ENCODE results near the gene TCP11.

TCP11 gene

DNA sequence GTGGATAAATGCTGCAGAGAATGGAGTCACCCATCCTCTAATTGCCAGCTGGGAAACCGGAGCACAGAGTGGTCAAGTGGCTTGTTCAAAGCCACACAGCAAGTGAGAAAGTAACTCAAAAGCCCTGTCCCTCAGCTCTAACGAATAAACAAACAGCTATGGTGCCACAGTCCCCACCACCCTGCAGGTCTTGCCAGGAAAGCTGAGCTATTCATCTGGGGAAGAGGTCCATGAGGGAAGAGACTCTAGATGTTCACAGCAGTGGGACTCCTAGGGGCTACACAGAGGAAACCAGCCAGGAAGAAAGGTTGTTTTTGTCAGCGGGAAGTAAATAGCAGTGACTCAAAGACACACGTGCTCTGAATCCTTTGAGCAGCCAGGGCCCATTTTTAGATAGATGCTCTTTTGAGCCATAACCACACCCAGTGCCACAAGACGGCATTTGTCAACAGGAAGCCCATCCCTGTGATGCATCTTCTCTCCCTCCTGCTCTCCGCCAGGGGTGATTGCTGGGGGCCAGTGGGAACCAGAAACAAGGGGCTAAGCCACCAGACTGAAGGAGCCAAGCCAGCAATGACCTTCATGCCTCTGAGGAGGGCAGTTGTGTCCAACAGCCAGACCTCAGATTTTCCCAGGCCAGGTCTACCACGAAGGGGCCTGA lies 32.4 kb upstream of the TCP11 start:
- no peak for DNase-seq (ENCODE audit: extremely low read depth in 1 of 2, low read depth in 1 of 2)

GRCh38 chr6:35173044-35173426 lies 31.9 kb upstream of the TCP11 start:
- DNase-seq (ENCODE audit: extremely low read depth in 1 of 2, low read depth in 1 of 2), result no peak

- no peak for DNase-seq (ENCODE audit: extremely low read depth in 1 of 2, low read depth in 1 of 2)
Observed at GRCh38 chr6:35170891-35171290, 29.8 kb upstream of the TCP11 start.

GRCh38 chr6:35170166-35170565 lies 29.0 kb upstream of the TCP11 start:
- DNase-seq (ENCODE audit: extremely low read depth in 1 of 2, low read depth in 1 of 2), result no peak

GRCh38 chr6:35168461-35168861 lies 27.3 kb upstream of the TCP11 start:
- DNase-seq (ENCODE audit: extremely low read depth in 1 of 2, low read depth in 1 of 2), result no peak

DNA sequence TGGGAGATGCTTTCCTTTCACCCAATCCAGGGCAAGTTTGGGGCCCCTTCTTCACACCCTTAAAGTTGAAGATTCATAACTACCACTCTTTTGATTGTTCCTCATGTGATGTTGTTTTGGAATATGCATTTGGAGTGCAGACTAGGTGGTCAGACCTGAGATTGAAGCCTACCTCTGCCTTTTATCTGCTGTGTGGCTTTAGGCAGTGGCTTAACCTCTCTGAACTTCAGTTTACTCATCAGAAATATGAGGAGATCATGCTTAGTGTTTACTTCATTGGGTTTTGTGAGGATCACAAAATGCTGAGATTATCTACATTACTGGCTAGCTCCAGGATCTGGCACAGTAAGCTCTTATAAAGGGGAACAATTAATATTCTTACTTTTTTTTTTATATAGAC lies 26.4 kb upstream of the TCP11 start:
- DNase-seq (ENCODE audit: extremely low read depth in 1 of 2, low read depth in 1 of 2), result no peak

GRCh38 chr6:35166520-35166919 lies 25.4 kb upstream of the TCP11 start:
- DNase-seq (ENCODE audit: extremely low read depth in 1 of 2, low read depth in 1 of 2), result no peak

DNA sequence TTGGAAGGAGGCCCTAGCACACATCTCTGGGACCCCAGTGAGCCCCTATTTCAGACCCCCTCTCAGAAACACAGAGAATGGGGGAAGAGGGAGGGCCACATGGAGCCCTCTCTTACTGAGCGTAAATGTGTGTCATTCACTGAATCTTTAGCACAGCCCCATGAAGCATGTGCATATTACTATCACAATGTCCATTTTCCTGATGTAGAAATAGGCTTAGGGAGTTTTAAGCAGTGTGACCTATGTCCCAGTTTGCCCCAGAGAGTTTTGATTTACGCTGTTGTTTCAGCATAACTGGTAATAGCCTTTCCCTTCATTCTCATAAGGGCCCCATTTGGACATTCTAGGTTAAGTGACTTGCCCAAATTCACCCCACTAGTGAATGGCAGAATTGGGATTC lies 25.0 kb upstream of the TCP11 start:
- DNase-seq (ENCODE audit: extremely low read depth in 1 of 2, low read depth in 1 of 2), result no peak

- no peak for DNase-seq (ENCODE audit: extremely low read depth in 1 of 2, low read depth in 1 of 2)
Observed at GRCh38 chr6:35165630-35166071, 24.5 kb upstream of the TCP11 start.

DNA sequence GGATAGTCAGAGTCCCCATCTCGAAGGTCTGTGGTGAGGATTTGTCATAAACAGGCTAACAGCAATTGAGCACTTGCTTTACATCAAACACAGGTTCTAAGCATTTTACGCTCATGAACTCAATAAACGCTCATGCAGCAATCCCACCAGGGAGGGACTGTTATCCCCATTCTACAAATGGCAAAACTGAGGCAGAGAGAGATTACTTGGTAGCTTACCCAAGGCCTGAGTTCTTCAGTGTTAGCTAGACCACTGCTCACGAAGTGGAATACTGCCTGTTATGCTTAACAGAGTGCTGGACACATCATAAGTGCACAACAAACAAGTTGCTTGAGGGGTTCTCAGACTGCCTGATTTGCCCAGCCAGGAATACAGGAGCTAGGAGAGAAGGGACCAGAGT lies 23.7 kb upstream of the TCP11 start:
- no peak for DNase-seq (ENCODE audit: extremely low read depth in 1 of 2, low read depth in 1 of 2)

DNA sequence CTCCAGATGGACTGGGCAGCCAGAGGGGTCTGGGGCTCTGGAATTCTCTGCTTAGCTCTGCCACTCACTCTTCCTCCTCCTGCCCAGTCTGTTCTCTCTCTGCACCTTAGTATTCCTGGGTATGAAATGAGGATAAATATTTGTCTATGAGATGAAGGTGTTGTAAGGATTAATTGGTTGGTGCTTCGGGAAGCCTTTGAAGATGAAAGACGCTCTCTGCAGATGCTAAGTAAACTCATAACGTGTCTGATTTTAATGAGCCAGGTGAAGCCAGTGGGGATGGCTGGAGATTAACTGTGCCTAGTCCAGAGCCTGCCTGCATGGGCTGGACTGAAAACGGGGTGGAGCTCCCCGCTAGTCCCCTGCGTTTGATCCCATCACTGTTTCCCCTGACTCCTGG lies 23.1 kb upstream of the TCP11 start:
- DNase-seq (ENCODE audit: extremely low read depth in 1 of 2, low read depth in 1 of 2), result no peak

GRCh38 chr6:35163836-35164235 lies 22.7 kb upstream of the TCP11 start:
- DNase-seq (ENCODE audit: extremely low read depth in 1 of 2, low read depth in 1 of 2), result no peak

DNA sequence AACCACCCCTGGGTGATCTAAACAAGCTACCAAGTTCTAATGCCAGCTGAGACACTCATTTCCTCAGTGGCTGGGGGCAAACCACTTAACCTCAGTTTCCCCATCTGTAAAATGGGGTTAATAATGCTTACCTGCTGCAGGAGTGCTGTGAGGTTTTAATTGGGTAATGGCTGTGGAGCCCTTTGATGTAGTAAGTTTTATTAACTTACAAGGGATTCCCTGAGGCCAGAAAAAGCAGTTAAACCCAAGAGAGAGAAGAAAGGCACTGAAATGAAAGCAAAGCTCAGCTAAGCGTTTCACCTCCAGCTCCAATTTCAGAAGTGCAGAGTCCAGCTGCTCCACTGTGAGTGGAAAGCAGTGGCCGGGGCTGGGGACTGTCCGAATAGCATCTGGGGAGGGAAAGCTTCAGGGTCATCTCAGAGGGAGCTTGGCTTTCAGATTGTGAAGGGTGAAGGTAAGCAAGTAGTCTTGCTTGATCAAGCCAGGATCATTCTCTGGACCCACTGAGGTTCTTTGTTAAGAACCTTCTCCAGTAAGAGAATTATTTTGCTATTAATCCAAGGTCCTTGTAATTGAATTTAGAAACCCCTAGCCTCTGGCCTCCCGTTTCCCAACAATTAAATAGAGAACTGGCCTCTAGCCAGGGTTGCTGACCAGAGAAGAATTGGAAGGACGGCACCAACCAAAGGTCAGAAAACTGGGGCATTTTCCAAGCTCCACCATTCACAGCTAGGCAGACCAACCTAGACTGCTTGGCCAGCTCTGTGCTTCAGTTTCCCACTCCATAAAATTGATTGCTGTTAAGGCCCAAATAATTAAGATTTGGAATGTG lies 20.9 kb upstream of the TCP11 start:
- DNase-seq (ENCODE audit: extremely low read depth in 1 of 2, low read depth in 1 of 2), result no peak

DNA sequence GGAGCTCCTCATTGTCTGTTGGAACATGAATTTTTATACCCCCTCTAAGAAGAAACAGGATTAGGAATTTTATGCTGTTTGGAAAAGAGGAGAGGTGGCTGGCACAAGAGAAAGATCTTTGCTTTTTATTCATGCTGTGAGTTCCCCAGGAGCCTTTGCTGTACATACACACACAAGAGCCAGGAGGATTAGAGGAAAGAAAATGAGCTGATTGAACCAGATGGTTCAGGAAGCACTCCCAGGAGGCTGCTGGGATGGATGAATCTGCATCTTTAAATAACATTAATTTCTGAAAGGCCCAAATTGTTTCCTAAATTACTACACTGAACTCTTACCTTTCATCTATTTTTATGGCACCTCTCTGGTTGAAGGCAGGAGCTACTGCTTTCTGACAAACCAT lies 20.1 kb upstream of the TCP11 start:
- DNase-seq (ENCODE audit: extremely low read depth in 1 of 2, low read depth in 1 of 2), result no peak

DNA sequence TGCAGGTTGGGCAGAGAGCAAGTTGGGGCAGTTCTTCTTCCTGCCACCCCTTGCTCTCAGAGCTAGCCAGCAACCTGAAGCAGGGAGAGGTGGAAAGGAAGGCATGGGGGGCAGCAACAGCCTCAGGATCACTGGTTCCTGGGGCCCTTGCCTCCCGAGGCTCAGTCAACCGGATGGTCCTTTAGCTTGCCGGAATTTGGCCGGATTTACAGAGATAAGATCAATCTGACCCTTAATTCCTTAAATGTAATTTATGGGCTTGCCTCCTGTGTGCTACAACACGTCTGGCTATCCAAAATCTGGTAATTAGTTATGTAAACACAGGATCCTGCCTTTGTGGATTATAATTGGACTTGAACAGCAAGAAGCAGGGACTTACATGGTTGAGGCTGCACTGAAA lies 19.5 kb upstream of the TCP11 start:
- no peak for DNase-seq (ENCODE audit: extremely low read depth in 1 of 2, low read depth in 1 of 2)

GRCh38 chr6:35158520-35158919 lies 17.4 kb upstream of the TCP11 start:
- no peak for DNase-seq (ENCODE audit: extremely low read depth in 1 of 2, low read depth in 1 of 2)

- DNase-seq (ENCODE audit: extremely low read depth in 1 of 2, low read depth in 1 of 2), result no peak
Observed at GRCh38 chr6:35154947-35155346, 13.8 kb upstream of the TCP11 start.

- DNase-seq (ENCODE audit: extremely low read depth in 1 of 2, low read depth in 1 of 2), result no peak
Observed at GRCh38 chr6:35154262-35154661, 13.1 kb upstream of the TCP11 start.

GRCh38 chr6:35152067-35152707 lies 11.0 kb upstream of the TCP11 start:
- no peak for DNase-seq (ENCODE audit: extremely low read depth in 1 of 2, low read depth in 1 of 2)

- no peak for DNase-seq (ENCODE audit: extremely low read depth in 1 of 2, low read depth in 1 of 2)
Observed at GRCh38 chr6:35151466-35151865, 10.3 kb upstream of the TCP11 start.

DNA sequence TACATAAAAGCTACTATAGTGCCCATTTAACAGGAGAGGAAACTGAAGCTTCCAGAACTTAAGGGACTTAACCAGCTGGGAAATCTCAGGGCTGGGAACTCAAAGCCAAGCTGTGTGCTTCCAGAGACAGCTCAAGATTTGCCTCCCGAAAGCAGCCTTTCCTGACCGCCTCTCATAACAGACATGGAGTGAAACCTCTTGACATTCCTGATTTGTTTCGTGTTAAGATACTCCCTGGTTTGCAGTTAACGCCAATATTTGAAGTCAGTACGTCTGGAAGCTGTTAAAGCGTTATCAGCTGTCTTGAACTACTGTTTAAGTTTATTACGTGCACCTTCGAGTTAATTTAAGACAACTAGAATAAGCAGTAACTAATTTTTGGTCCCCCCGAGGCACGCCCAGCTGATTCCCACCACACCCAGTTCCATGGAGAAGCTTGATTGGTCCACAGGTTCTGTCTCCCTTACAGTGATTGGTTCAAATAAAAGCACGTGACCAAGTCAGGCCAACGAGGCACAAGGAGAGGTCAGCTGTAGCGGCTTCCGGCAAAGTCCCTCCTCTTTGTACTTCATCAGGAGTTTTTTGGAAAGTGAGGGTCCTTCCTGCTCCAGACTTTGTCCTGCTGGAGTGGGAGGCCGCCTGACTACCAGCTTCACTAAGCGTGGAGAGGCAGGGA lies 8.9 kb upstream of the TCP11 start:
- no peak for DNase-seq (ENCODE audit: extremely low read depth in 1 of 2, low read depth in 1 of 2)

Measured in activated CD8-positive, alpha-beta memory T cell treated with anti-CD3 and anti-CD28 coated beads for 1 hour (primary cell).